ENCODE measurements around the gene SHISA9.

DNA sequence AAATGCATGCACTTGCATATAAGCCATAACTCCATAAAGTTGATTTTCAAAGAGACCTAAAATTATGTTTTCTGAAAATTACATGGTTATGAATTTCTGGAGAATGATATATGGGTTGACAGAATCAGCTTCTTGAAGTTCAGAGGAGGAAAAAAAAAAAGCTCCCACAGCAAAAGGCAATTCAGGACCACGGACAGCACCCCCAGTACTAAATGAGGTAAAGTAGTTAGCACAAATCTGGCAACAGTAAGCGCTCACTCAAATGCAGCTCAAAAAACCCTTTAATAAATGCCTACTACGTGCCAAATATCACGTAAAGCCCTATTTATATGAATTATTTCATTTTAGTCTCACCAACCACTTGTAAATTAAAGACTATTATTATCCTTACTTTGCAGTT lies 135.2 kb downstream of the SHISA9 start:
- TF ChIP-seq, protein P1, sequence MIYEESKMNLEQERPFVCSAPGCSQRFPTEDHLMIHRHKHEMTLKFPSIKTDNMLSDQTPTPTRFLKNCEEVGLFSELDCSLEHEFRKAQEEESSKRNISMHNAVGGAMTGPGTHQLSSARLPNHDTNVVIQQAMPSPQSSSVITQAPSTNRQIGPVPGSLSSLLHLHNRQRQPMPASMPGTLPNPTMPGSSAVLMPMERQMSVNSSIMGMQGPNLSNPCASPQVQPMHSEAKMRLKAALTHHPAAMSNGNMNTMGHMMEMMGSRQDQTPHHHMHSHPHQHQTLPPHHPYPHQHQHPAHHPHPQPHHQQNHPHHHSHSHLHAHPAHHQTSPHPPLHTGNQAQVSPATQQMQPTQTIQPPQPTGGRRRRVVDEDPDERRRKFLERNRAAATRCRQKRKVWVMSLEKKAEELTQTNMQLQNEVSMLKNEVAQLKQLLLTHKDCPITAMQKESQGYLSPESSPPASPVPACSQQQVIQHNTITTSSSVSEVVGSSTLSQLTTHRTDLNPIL (CRISPR knock-in tag; IDR thresholded peaks at IDR 0.05; ENCODE audit: low read depth) = no peak
- TF ChIP-seq, protein P2, sequence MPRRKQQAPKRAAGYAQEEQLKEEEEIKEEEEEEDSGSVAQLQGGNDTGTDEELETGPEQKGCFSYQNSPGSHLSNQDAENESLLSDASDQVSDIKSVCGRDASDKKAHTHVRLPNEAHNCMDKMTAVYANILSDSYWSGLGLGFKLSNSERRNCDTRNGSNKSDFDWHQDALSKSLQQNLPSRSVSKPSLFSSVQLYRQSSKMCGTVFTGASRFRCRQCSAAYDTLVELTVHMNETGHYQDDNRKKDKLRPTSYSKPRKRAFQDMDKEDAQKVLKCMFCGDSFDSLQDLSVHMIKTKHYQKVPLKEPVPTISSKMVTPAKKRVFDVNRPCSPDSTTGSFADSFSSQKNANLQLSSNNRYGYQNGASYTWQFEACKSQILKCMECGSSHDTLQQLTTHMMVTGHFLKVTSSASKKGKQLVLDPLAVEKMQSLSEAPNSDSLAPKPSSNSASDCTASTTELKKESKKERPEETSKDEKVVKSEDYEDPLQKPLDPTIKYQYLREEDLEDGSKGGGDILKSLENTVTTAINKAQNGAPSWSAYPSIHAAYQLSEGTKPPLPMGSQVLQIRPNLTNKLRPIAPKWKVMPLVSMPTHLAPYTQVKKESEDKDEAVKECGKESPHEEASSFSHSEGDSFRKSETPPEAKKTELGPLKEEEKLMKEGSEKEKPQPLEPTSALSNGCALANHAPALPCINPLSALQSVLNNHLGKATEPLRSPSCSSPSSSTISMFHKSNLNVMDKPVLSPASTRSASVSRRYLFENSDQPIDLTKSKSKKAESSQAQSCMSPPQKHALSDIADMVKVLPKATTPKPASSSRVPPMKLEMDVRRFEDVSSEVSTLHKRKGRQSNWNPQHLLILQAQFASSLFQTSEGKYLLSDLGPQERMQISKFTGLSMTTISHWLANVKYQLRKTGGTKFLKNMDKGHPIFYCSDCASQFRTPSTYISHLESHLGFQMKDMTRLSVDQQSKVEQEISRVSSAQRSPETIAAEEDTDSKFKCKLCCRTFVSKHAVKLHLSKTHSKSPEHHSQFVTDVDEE (CRISPR knock-in tag; IDR thresholded peaks at IDR 0.05) = no peak
- TF ChIP-seq, protein P3, sequence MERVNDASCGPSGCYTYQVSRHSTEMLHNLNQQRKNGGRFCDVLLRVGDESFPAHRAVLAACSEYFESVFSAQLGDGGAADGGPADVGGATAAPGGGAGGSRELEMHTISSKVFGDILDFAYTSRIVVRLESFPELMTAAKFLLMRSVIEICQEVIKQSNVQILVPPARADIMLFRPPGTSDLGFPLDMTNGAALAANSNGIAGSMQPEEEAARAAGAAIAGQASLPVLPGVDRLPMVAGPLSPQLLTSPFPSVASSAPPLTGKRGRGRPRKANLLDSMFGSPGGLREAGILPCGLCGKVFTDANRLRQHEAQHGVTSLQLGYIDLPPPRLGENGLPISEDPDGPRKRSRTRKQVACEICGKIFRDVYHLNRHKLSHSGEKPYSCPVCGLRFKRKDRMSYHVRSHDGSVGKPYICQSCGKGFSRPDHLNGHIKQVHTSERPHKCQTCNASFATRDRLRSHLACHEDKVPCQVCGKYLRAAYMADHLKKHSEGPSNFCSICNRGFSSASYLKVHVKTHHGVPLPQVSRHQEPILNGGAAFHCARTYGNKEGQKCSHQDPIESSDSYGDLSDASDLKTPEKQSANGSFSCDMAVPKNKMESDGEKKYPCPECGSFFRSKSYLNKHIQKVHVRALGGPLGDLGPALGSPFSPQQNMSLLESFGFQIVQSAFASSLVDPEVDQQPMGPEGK (CRISPR knock-in tag; IDR thresholded peaks at IDR 0.05; ENCODE audit: borderline replicate concordance) = no peak
- TF ChIP-seq GLIS3 (CRISPR knock-in tag; IDR thresholded peaks at IDR 0.05) (no peak), ISL1 (CRISPR knock-in tag; IDR thresholded peaks at IDR 0.05) (no peak), ZFP30 (CRISPR knock-in tag; IDR thresholded peaks at IDR 0.05) (no peak), CSDC2 (CRISPR knock-in tag; IDR thresholded peaks at IDR 0.05) (no peak), ZNF565 (CRISPR knock-in tag; conservative IDR thresholded peaks at IDR 0.05; ENCODE audit: low read depth) (no peak), ZNF8 (CRISPR knock-in tag; IDR thresholded peaks at IDR 0.05) (no peak), TCF4 (CRISPR knock-in tag; IDR thresholded peaks at IDR 0.05; ENCODE audit: borderline replicate concordance) (no peak), ESRRG (CRISPR knock-in tag; IDR thresholded peaks at IDR 0.05) (no peak)
